Right lobe of liver (tissue), 6 donors: ENCODE measurements around the gene NAA40. TPM values are rescaled to one million over a fixed set of nuclear protein-coding genes. Genes with fewer than 3 reads are reported as not detected.

Experiments
- ATAC-seq, 4 donors: fragments of 200-7000 bp; cut with Tn5 transposase; one replicate each; pipeline ENCODE4 v1.9.1; 2020; ENCODE audit warnings: mild to moderate bottlenecking in 4 of 4, moderate library complexity in 4 of 4
- DNase-seq, 3 donors: peaks; one replicate each; pipeline ENCODE4 v3.0.0-alpha.2; 2020
- H3K27ac ChIP-seq, 3 donors: fragments of 200-600 bp; one replicate each; pipeline ENCODE4 v1.8.0; 2022
- H3K27me3 ChIP-seq, 2 donors: fragments of 200-600 bp; one replicate each; pipeline ENCODE4 v1.8.0; 2022
- H3K36me3 ChIP-seq, 4 donors: fragments of 200-600 bp; sonication (generic) in 1 of 4; one replicate each; pipeline versions ENCODE4 v1.5.1 to v1.8.0; 2017 to 2022; ENCODE audit warnings: control low read depth in 1 of 4
- H3K4me1 ChIP-seq, 4 donors: fragments of 200-600 bp; sonication (generic) in 1 of 4; one replicate each; pipeline versions ENCODE4 v1.5.1 to v1.8.0; 2017 to 2022; ENCODE audit warnings: control low read depth in 1 of 4
- H3K4me3 ChIP-seq, 3 donors: fragments of 200-600 bp; one replicate each; pipeline ENCODE4 v1.8.0; 2022
- H3K9me3 ChIP-seq, 4 donors: fragments of 200-600 bp; sonication (generic) in 1 of 4; one replicate each; pipeline versions ENCODE4 v1.5.1 to v1.8.0; 2017 to 2022; ENCODE audit warnings: control low read depth in 1 of 4
- POLR2A ChIP-seq: fragments of 450-650 bp; IDR thresholded peaks from one replicate; pipeline ENCODE4 v1.6.1; 2017; ENCODE audit warnings: antibody characterized with exemption, mild to moderate bottlenecking
- WGBS: methylation state at CpG from one replicate; pipeline ENCODE4 v1.1.6; 2018; ENCODE audit warnings: low coverage, low lambda C conversion rate; ENCODE audit not compliant: insufficient coverage; ENCODE audit errors: missing lambda C conversion rate; 5-methylcytosine and 5-hydroxymethylcytosine counted together
- intact Hi-C, 2 donors: fragments of 100-400 bp; cut with DNase I; formaldehyde crosslinking; loops; one replicate each; pipeline versions ENCODE4 v1.11.2 to v1.14.1; 2022
- total RNA-seq, 6 experiments: library from RNA; depleted of rRNA in 2 of 6; stranded (reverse); fragments of >200 nt in 2 of 6; fragmentation: NEBNext Ultra II Directional in 3 of 6; extraction: Animal tissue kit (Norgen Biotek cat#: 25700) in 3 of 6; gene quantifications; one replicate each; pipeline versions ENCODE4 v1.1.0 to v1.2.4, GENCODE V29; 2016 to 2023
- TF ChIP-seq, protein P1 (sequence below), 4 donors: fragments of 200-600 bp in 3 of 4; fragments of 450-650 bp in 1 of 4; IDR thresholded peaks; one replicate each; pipeline versions ENCODE4 v1.5.1 to v1.8.0; 2016 to 2022; ENCODE audit warnings: antibody characterized with exemption in 4 of 4, mild to moderate bottlenecking in 2 of 4
- donor health status: DM: no; HTN: yes; CAD: no.
- donor health status: DM: no; HTN: no; CAD: no.
- donor health status: DM: no; HTN: no; CAD: no.
- donor health status: DM: no; HTN: yes; CAD: no.
- donor health status: DM: no; HTN: yes; CAD: no.

Gene NAA40
- total RNA-seq, 6 experiments from 2014 or later = 3.6 to 7.5 (median 4.6) TPM

GRCh38 chr11:63942803-63943202, 4.0 kb downstream of the NAA40 start:
- H3K4me1 ChIP-seq = peaks cover 0 to 10% (median 5%) of the 10 kb centered on the region in 4 donors
- H3K4me3 ChIP-seq = no peak overlapping the region
- WGBS = no CpG with 5 or more reads among the region's 3 CpGs
- no peaks in the 10 kb centered on the region for H3K9me3 ChIP-seq
- ATAC-seq = no peak
- intact Hi-C loops = loop anchor here (10.0 kb wide), 2 partner anchors 108 to 178 kb away; partner anchors contain the start of genes MARK2 (in 1 of the 2) and ZFTA (in 1 of the 2)
- TF ChIP-seq POLR2A = no peak
- TF ChIP-seq, protein P1, sequence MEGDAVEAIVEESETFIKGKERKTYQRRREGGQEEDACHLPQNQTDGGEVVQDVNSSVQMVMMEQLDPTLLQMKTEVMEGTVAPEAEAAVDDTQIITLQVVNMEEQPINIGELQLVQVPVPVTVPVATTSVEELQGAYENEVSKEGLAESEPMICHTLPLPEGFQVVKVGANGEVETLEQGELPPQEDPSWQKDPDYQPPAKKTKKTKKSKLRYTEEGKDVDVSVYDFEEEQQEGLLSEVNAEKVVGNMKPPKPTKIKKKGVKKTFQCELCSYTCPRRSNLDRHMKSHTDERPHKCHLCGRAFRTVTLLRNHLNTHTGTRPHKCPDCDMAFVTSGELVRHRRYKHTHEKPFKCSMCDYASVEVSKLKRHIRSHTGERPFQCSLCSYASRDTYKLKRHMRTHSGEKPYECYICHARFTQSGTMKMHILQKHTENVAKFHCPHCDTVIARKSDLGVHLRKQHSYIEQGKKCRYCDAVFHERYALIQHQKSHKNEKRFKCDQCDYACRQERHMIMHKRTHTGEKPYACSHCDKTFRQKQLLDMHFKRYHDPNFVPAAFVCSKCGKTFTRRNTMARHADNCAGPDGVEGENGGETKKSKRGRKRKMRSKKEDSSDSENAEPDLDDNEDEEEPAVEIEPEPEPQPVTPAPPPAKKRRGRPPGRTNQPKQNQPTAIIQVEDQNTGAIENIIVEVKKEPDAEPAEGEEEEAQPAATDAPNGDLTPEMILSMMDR (IDR thresholded peaks at IDR 0.05) = no peak
- no peaks in the 10 kb centered on the region for H3K27me3 ChIP-seq
- no peak for DNase-seq
- no peak overlapping the region for H3K27ac ChIP-seq
- no peaks in the 10 kb centered on the region for H3K36me3 ChIP-seq

GRCh38 chr11:63944987-63945386, 6.2 kb downstream of the NAA40 start:
- no peak for TF ChIP-seq POLR2A
- TF ChIP-seq, protein P1 (IDR thresholded peaks at IDR 0.05) = no peak
- H3K4me1 ChIP-seq = peaks cover 0 to 10% (median 5%) of the 10 kb centered on the region in 4 donors
- H3K27ac ChIP-seq = no peak overlapping the region
- ATAC-seq (peak; percentile 80 to 89 (median 83)), DNase-seq (peak; percentile 63 to 73 (median 67))
- no peaks in the 10 kb centered on the region for H3K36me3 ChIP-seq
- 23% methylated on average over 7 of the region's 8 CpGs for whole genome bisulfite sequencing
- intact Hi-C loops = loop anchor here (5.0 to 10.0 kb wide), 3 partner anchors 108 to 180 kb away; partner anchors contain the start of genes MARK2 (in 2 of the 2) and ZFTA (in 1 of the 2)
- no peak overlapping the region for H3K4me3 ChIP-seq
- no peaks in the 10 kb centered on the region for H3K9me3 ChIP-seq
- no peaks in the 10 kb centered on the region for H3K27me3 ChIP-seq

- H3K4me3 ChIP-seq = no peak overlapping the region
- 13% methylated on average over 10 of the region's 14 CpGs for WGBS
- intact Hi-C loops = loop anchor here (5.0 to 10.0 kb wide), 3 partner anchors 108 to 181 kb away; partner anchors contain the start of genes MARK2 (in 2 of the 2) and ZFTA (in 1 of the 2)
- no peak overlapping the region for H3K27ac ChIP-seq
- H3K9me3 ChIP-seq = no peaks in the 10 kb centered on the region
- no peaks in the 10 kb centered on the region for H3K27me3 ChIP-seq
- ATAC-seq = peak; percentile 93 to 98 (median 96)
- peak; percentile 64 to 79 (median 69) for DNase-seq
- H3K36me3 ChIP-seq = no peaks in the 10 kb centered on the region
- H3K4me1 ChIP-seq = peaks cover 0 to 10% (median 5%) of the 10 kb centered on the region in 4 donors
- TF ChIP-seq, protein P1 (IDR thresholded peaks at IDR 0.05) = peak; percentile 71 to 78 (median 78)
- TF ChIP-seq POLR2A = no peak
Observed at GRCh38 chr11:63945477-63946163, 6.8 kb downstream of the NAA40 start.

DNA sequence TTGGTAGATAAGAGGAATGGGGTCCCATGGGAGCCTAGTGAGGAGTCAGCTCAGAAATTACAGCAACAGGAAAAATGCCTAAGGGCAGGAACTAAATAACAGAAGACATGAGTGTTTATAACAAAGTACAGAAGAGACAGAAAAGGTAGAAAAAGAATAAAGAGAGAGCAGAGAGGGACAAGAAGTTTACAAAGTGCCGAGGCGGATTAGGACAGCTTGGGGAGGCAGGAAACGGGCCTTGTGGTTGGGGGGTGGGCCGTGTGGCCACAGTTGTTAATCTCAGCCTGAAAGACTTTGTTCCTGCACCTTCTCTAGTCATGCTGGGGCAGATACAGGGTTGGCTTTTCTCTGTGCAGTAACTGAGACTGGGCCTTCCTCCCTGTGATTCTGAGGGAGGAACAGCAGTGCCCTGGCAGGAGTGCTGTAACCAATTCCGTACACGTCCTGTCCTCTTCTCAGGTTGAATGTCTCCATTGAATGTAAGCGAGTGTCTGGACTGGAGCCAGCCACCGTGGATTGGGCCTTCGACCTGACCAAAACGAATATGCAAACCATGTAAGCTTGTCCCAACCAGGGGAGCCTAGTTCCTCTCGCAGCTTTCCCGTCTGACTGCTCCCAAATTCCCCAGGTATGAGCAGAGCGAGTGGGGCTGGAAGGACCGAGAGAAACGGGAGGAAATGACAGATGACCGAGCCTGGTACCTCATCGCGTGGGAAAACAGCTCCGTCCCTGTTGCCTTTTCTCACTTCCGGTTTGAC, 13.2 kb downstream of the NAA40 start:
- H3K36me3 ChIP-seq = peaks cover 0 to 9% (median 0%) of the 10 kb centered on the region in 4 donors

More for the DNA sequence above, 13.2 kb downstream of the NAA40 start:
- Histone ChIP-seq H3K4me1 (no peaks in the 10 kb centered on the region), H3K9me3 (no peaks in the 10 kb centered on the region), H3K27me3 (no peaks in the 10 kb centered on the region), H3K27ac (no peak overlapping the region), H3K4me3 (no peak overlapping the region)
- intact Hi-C loops = no loop called here
- TF ChIP-seq, protein P1 (IDR thresholded peaks at IDR 0.05) = no peak
- no peak for TF ChIP-seq POLR2A
- 70% methylated on average over 17 of the region's 20 CpGs for WGBS
- peak in 3 of 4 donors; percentile 20 to 47 (median 42) for ATAC-seq
- no peak for DNase-seq
